GM21390 (cell line): ENCODE results near the gene E2F2.
A peak's percentile ranks its signal among the peaks of the same experiment; 100 is the strongest.

Experiments
- ATAC-seq: cut with Tn5 transposase; IDR thresholded peaks from one replicate; pipeline ENCODE4 v1.9.1; 2021; ENCODE audit not compliant: unreplicated experiment

E2F2 gene

GRCh38 chr1:23530747-23531561 lies at the start of gene E2F2:
Gene E2F2 (minus strand): TSS chr1:23531233. CDS start chr1:23530793, 440 bp downstream.
- ATAC-seq, result peak; percentile 54

- no peak for ATAC-seq
These were observed 47.9 kb upstream of the E2F2 start for GRCh38 chr1:23578997-23579363.

- ATAC-seq, result no peak
These were observed 47.4 kb upstream of the E2F2 start for GRCh38 chr1:23578311-23578996.

GRCh38 chr1:23577056-23578004 lies 46.3 kb upstream of the E2F2 start:
- ATAC-seq, result peak; percentile 83

- ATAC-seq, result no peak
These were observed 45.5 kb upstream of the E2F2 start for GRCh38 chr1:23576338-23577055.

GRCh38 chr1:23575226-23575810 lies 44.3 kb upstream of the E2F2 start:
- no peak for ATAC-seq

GRCh38 chr1:23574265-23574754 lies 43.3 kb upstream of the E2F2 start:
- no peak for ATAC-seq

- ATAC-seq, result no peak
These were observed 42.6 kb upstream of the E2F2 start for GRCh38 chr1:23573574-23574182.

GRCh38 chr1:23571465-23571864 lies 40.4 kb upstream of the E2F2 start:
- no peak for ATAC-seq

GRCh38 chr1:23570001-23570691 lies 39.1 kb upstream of the E2F2 start:
- ATAC-seq, result no peak

- ATAC-seq, result no peak
These were observed 37.8 kb upstream of the E2F2 start for GRCh38 chr1:23568608-23569383.

GRCh38 chr1:23567996-23568607 lies 37.1 kb upstream of the E2F2 start:
- no peak for ATAC-seq

- ATAC-seq, result no peak
These were observed 36.6 kb upstream of the E2F2 start for GRCh38 chr1:23567629-23567995.

- no peak for ATAC-seq
These were observed 35.3 kb upstream of the E2F2 start for GRCh38 chr1:23566304-23566703.

- ATAC-seq, result no peak
These were observed 34.7 kb upstream of the E2F2 start for GRCh38 chr1:23565776-23566175.

- ATAC-seq, result no peak
These were observed 33.6 kb upstream of the E2F2 start for GRCh38 chr1:23564529-23565122.

- ATAC-seq, result no peak
These were observed 32.8 kb upstream of the E2F2 start for GRCh38 chr1:23563755-23564374.
